ENCODE results near the gene TYMP.

- TF ChIP-seq, protein P1, sequence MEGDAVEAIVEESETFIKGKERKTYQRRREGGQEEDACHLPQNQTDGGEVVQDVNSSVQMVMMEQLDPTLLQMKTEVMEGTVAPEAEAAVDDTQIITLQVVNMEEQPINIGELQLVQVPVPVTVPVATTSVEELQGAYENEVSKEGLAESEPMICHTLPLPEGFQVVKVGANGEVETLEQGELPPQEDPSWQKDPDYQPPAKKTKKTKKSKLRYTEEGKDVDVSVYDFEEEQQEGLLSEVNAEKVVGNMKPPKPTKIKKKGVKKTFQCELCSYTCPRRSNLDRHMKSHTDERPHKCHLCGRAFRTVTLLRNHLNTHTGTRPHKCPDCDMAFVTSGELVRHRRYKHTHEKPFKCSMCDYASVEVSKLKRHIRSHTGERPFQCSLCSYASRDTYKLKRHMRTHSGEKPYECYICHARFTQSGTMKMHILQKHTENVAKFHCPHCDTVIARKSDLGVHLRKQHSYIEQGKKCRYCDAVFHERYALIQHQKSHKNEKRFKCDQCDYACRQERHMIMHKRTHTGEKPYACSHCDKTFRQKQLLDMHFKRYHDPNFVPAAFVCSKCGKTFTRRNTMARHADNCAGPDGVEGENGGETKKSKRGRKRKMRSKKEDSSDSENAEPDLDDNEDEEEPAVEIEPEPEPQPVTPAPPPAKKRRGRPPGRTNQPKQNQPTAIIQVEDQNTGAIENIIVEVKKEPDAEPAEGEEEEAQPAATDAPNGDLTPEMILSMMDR (IDR thresholded peaks at IDR 0.05; ENCODE audit: low read length), result no peak
- no peak for TF ChIP-seq EZH2 (optimal IDR thresholded peaks at IDR 0.05; ENCODE audit: low read depth, low read length)
Observed at GRCh38 chr22:50486561-50487289, 43.1 kb downstream of the TYMP start, which contains the start of gene MIOX.
